HG02885 (cell line): ENCODE results near the gene GPR25.

Source experiments
- ATAC-seq: cut with Tn5 transposase; IDR thresholded peaks from one replicate; pipeline ENCODE4 v1.9.1; 2021; ENCODE audit warnings: mild to moderate bottlenecking; ENCODE audit not compliant: unreplicated experiment, poor library complexity

The GPR25 gene

GRCh38 chr1:200869753-200870391, 2.9 kb upstream of the GPR25 start:
- ATAC-seq, result peak; percentile 68

GRCh38 chr1:200873116-200873670, 412 bp downstream of the GPR25 start:
- ATAC-seq, result no peak

- ATAC-seq, result no peak
Measured at GRCh38 chr1:200873671-200874397, 1.1 kb downstream of the GPR25 start.

- ATAC-seq, result no peak
Measured at GRCh38 chr1:200874694-200875093, 1.9 kb downstream of the GPR25 start.

GRCh38 chr1:200875416-200875815, 2.6 kb downstream of the GPR25 start:
- no peak for ATAC-seq

GRCh38 chr1:200877010-200877409, 4.2 kb downstream of the GPR25 start:
- ATAC-seq, result no peak

- ATAC-seq, result peak; percentile 53
Measured at GRCh38 chr1:200877839-200878551, 5.2 kb downstream of the GPR25 start.

- no peak for ATAC-seq
Measured at GRCh38 chr1:200880212-200880611, 7.4 kb downstream of the GPR25 start.

GRCh38 chr1:200883118-200883517, 10.3 kb downstream of the GPR25 start:
- no peak for ATAC-seq

- ATAC-seq, result no peak
Measured at GRCh38 chr1:200885623-200886402, 13.0 kb downstream of the GPR25 start.

GRCh38 chr1:200886594-200886993, 13.8 kb downstream of the GPR25 start:
- no peak for ATAC-seq

GRCh38 chr1:200887036-200887435, 14.3 kb downstream of the GPR25 start:
- no peak for ATAC-seq

- no peak for ATAC-seq
Measured at GRCh38 chr1:200887772-200888348, 15.1 kb downstream of the GPR25 start.

GRCh38 chr1:200888349-200888838, 15.6 kb downstream of the GPR25 start:
- peak; percentile 94 for ATAC-seq

GRCh38 chr1:200889571-200889970, 16.8 kb downstream of the GPR25 start:
- no peak for ATAC-seq

GRCh38 chr1:200890027-200890426, 17.2 kb downstream of the GPR25 start:
- no peak for ATAC-seq

GRCh38 chr1:200890818-200891773, 18.3 kb downstream of the GPR25 start:
- ATAC-seq, result peak; percentile 33

GRCh38 chr1:200891774-200892157, 19.0 kb downstream of the GPR25 start:
- no peak for ATAC-seq

GRCh38 chr1:200892546-200892945, 19.8 kb downstream of the GPR25 start:
- no peak for ATAC-seq
